AG04450 (cell line): Measurements from ENCODE around the gene ACSM2B. TPM values are rescaled to one million over a fixed set of nuclear protein-coding genes. Genes with fewer than 3 reads are reported as not detected.
"Not testable (repeated sequence)": the region's sequence is repeated elsewhere in the genome, so short reads cannot be mapped to it uniquely, and the experiment has no call there.

Experiments
- CTCF ChIA-PET: fragments of 300-600, 350-600 bp; formaldehyde crosslinking; extraction: SDS; loops from one replicate; lab custom pipeline; 2022; ENCODE audit warnings: antibody characterized with exemption, inconsistent platforms; lab: Charles Lee
- POLR2A ChIA-PET: fragments of 350-600 bp; formaldehyde crosslinking; extraction: SDS; loops from one replicate; lab custom pipeline; 2021; ENCODE audit warnings: antibody characterized with exemption, inconsistent platforms; lab: Yijun Ruan, JAX
- DNase-seq: peaks from one replicate; pipeline ENCODE4 v3.0.0-alpha.2; 2011; ENCODE audit warnings: low read depth, low spot score
- H3K27ac ChIP-seq: one replicate; pipeline ENCODE4 v1.5.1; 2012; ENCODE audit warnings: low read depth, low read length, control low read depth
- H3K27me3 ChIP-seq: one replicate; pipeline ENCODE4 v1.6.0; 2012; ENCODE audit warnings: low read length; ENCODE audit not compliant: control insufficient read depth, insufficient read depth
- H3K4me3 ChIP-seq: 2 replicates; pipeline ENCODE4 v1.5.1; 2011; ENCODE audit warnings: mild to moderate bottlenecking, low read depth, low read length, control low read depth
- H3K9me3 ChIP-seq: 2 replicates; pipeline ENCODE4 v1.5.1; 2012; ENCODE audit warnings: low read length; ENCODE audit not compliant: control insufficient read depth, insufficient read depth
- CTCF ChIP-seq: IDR thresholded peaks from 2 replicates; pipeline ENCODE4 v1.5.1; 2011; ENCODE audit warnings: low read depth, low read length, control low read depth, inconsistent platforms
- polyA plus RNA-seq: library from polyadenylated mRNA; depleted of rRNA; stranded (reverse); fragments of >200 nt; gene quantifications from 2 replicates; pipeline ENCODE4 v1.2.3, GENCODE V29; 2011

Gene ACSM2B
- polyA plus RNA-seq, 1 experiment, result not detected

GRCh38 chr16:20555628-20556027 is 20.5 kb downstream of the ACSM2B start:
- DNase-seq, H3K9me3 ChIP-seq, POLR2A ChIA-PET, CTCF ChIA-PET, H3K27ac ChIP-seq, H3K4me3 ChIP-seq, H3K27me3 ChIP-seq: not testable (repeated sequence)

DNA sequence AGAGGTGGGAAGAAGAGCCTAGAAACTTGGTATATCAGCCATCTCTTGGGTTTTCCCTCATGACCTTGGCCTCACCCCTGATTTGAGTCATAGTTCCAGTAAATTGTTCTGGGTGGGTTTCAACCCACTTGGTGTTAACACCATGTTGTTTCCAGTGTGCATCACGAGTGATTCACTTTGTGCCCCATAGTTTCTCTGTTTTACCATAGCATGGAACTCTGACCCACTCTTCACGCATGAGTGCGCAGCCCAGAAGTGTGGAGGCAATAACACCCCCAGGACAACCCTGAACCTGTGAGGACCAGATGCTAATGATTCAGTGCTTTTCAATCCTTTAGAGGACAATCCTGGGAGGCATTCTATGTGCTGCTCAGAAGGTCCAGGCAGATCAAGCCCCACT is 21.5 kb downstream of the ACSM2B start:
- H3K9me3 ChIP-seq, DNase-seq, H3K27me3 ChIP-seq, POLR2A ChIA-PET, H3K27ac ChIP-seq, CTCF ChIA-PET, H3K4me3 ChIP-seq: not testable (repeated sequence)

DNA sequence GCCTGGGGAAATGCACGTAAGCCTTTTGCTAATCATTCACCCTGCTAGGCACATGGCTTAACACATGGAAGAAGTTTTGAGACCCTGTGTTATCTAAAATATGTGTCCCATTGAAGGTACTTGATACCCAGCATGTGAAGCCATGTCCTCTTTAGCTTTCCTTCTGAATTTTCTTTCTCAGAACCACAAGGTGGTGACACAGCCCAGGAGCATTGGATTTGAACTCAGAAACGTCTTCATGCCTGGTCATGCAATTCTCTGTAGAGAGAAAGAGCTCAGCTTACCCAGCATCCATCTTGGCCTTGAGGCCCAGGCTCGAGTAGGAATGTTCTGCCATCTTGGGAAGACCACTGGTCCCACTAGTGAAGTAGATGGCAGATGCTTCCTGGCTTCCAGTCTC is 22.7 kb downstream of the ACSM2B start:
- POLR2A ChIA-PET, H3K27ac ChIP-seq, H3K9me3 ChIP-seq, CTCF ChIA-PET, H3K4me3 ChIP-seq, H3K27me3 ChIP-seq, DNase-seq: not testable (repeated sequence)

GRCh38 chr16:20546951-20547350 is 29.2 kb downstream of the ACSM2B start:
- H3K27me3 ChIP-seq, H3K4me3 ChIP-seq, POLR2A ChIA-PET, CTCF ChIA-PET, H3K9me3 ChIP-seq, H3K27ac ChIP-seq, DNase-seq: not testable (repeated sequence)

DNA sequence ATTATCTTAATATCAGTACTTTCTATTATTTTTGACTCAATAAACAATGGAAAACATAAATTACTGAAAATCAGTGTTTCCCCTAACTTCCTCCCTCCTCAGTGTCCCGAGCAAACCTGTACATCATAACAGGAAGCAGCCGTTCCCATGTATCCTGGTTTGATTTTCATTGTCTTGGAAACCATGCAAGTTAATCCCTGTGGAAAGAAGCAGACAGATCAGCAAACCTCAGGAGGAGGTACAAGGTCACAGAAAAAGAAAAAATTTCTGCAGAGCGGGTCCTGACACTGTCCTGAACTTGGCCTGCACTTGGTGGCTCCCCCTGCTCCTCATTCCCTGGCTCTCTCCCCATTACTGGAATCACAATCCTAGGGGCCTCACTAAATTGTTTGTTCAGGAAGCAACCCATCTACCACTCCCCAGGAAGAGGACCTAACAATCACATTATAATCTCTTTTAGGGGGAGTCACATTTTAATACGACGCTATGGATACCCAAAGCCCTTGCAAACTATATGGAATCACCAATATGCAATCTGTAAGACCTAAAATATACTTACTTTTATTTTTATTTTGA is 29.8 kb downstream of the ACSM2B start:
- H3K27me3 ChIP-seq, H3K4me3 ChIP-seq, H3K9me3 ChIP-seq, DNase-seq, H3K27ac ChIP-seq, POLR2A ChIA-PET, CTCF ChIA-PET: not testable (repeated sequence)

- POLR2A ChIA-PET, H3K9me3 ChIP-seq, DNase-seq, H3K27ac ChIP-seq, H3K27me3 ChIP-seq, H3K4me3 ChIP-seq, CTCF ChIA-PET: not testable (repeated sequence)
These were observed 35.4 kb downstream of the ACSM2B start for GRCh38 chr16:20540603-20541316.

DNA sequence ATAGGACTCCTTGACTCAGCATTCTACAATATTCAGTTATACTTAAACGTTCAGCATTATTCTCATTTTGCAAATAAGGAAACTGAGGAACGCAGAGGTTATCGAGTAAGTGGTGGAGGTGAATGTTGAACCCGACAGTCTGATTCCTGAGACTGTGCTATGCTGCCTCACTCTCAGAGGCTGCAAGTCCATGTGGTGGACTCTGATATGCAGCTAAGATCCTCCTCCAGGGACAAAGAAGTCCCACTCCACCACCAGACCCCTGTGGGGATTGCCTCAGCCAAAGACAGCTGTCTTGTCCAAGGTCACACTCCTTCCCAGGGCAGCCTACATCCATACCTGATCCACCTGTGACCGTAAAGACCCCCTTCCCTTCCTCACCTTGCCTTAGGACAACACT is 37.5 kb downstream of the ACSM2B start:
- ChIA-PET POLR2A (no interaction called here), CTCF (no interaction called here)

More for the DNA sequence above, 37.5 kb downstream of the ACSM2B start:
- no peak for TF ChIP-seq CTCF
- Histone ChIP-seq H3K27ac (no peak overlapping the region), H3K9me3 (no peaks in the 10 kb centered on the region; the same call in 1 of the 2 replicates), H3K27me3 (no peaks in the 10 kb centered on the region), H3K4me3 (no peak overlapping the region)
- no peak for DNase-seq
